OCI-LY3 (cell line): ENCODE data around the gene CCNQ.

Experiments used
- H2AFZ ChIP-seq: fragments of 200-600, 300-600 bp; shearing (Covaris generic); 2 replicates; pipeline ENCODE4 v1.6.0; 2014; ENCODE audit warnings: antibody characterized with exemption, low read depth, low read length
- H3K27ac ChIP-seq: fragments of 200-600, 300-600 bp; sonication (generic); 2 replicates; pipeline ENCODE4 v1.5.1; 2014; ENCODE audit warnings: mild to moderate bottlenecking, low read length, moderate library complexity, mixed read lengths
- H3K27me3 ChIP-seq: fragments of 200-600, 300-600 bp; sonication (generic); 2 replicates; pipeline ENCODE4 v1.6.1; 2014; ENCODE audit warnings: low read depth, low read length, mixed read lengths
- H3K36me3 ChIP-seq: fragments of 200-600, 300-600 bp; sonication (generic); replicated peaks from 2 replicates; pipeline ENCODE3; 2014; ENCODE audit warnings: low read depth, low read length, mixed read lengths
- H3K4me1 ChIP-seq: fragments of 300-600, 200-600 bp; sonication (generic); 2 replicates; pipeline ENCODE4 v1.6.1; 2014; ENCODE audit warnings: low read length, mixed read lengths
- H3K4me2 ChIP-seq: fragments of 200-600, 300-600 bp; sonication (generic); 2 replicates; pipeline ENCODE4 v1.6.1; 2014; ENCODE audit warnings: low read length, mixed read lengths
- H3K4me3 ChIP-seq: fragments of 300-600, 200-600 bp; sonication (generic); 2 replicates; pipeline ENCODE4 v1.5.1; 2014; ENCODE audit warnings: antibody characterized with exemption, mild to moderate bottlenecking, low read length, moderate library complexity
- H3K79me2 ChIP-seq: fragments of 300-600, 200-600 bp; shearing (Covaris generic); 2 replicates; pipeline ENCODE4 v1.6.1; 2014; ENCODE audit warnings: mild to moderate bottlenecking, low read length, mixed read lengths
- H3K9ac ChIP-seq: fragments of 300-600, 200-600 bp; shearing (Covaris generic); 2 replicates; pipeline ENCODE4 v1.6.0; 2014; ENCODE audit warnings: mild to moderate bottlenecking, low read length, moderate library complexity
- H3K9me3 ChIP-seq: fragments of 200-600, 300-600 bp; shearing (Covaris generic); 2 replicates; pipeline ENCODE4 v1.6.1; 2014; ENCODE audit warnings: low read length, mixed read lengths; ENCODE audit not compliant: insufficient read depth
- H4K20me1 ChIP-seq: fragments of 200-600, 300-600 bp; sonication (generic); 2 replicates; pipeline ENCODE4 v1.6.1; 2016; ENCODE audit warnings: low read length, mixed read lengths; ENCODE audit not compliant: insufficient read depth
- CTCF ChIP-seq: fragments of 200-600, 300-600 bp; sonication (generic); IDR thresholded peaks from 2 replicates; pipeline ENCODE4 v1.5.1; 2014; ENCODE audit warnings: antibody characterized with exemption, low read length, low read depth
- EZH2phosphoT487 ChIP-seq: fragments of 200-600 bp; shearing (Covaris generic); IDR thresholded peaks from 2 replicates; pipeline ENCODE4 v1.6.1; 2018; ENCODE audit warnings: antibody characterized with exemption, mixed run types, low read depth

The CCNQ gene

GRCh38 chrX:153623310-153624029, 24.5 kb upstream of the CCNQ start:
- Histone ChIP-seq H3K79me2 (no peaks in the 10 kb centered on the region), H3K36me3 (no peaks in the 10 kb centered on the region), H3K9ac (no peak overlapping the region), H3K27me3 (peaks cover 4% of the 10 kb centered on the region; the same call in 1 of the 2 replicates), H3K4me2 (no peak overlapping the region), H4K20me1 (no peaks in the 10 kb centered on the region), H3K9me3 (no peaks in the 10 kb centered on the region), H3K4me3 (no peak overlapping the region), H2AFZ (no peak overlapping the region), H3K27ac (no peak overlapping the region), H3K4me1 (no peaks in the 10 kb centered on the region)
- TF ChIP-seq CTCF (no peak), EZH2phosphoT487 (no peak)

GRCh38 chrX:153622661-153623309, 23.8 kb upstream of the CCNQ start:
- Histone ChIP-seq H2AFZ (no peak overlapping the region), H3K36me3 (no peaks in the 10 kb centered on the region), H3K4me3 (no peak overlapping the region), H3K9me3 (no peaks in the 10 kb centered on the region), H3K4me1 (no peaks in the 10 kb centered on the region), H3K27ac (no peak overlapping the region), H4K20me1 (no peaks in the 10 kb centered on the region), H3K27me3 (peaks cover 7% of the 10 kb centered on the region), H3K79me2 (no peaks in the 10 kb centered on the region), H3K4me2 (no peak overlapping the region), H3K9ac (no peak overlapping the region)
- TF ChIP-seq CTCF (no peak), EZH2phosphoT487 (no peak)

DNA sequence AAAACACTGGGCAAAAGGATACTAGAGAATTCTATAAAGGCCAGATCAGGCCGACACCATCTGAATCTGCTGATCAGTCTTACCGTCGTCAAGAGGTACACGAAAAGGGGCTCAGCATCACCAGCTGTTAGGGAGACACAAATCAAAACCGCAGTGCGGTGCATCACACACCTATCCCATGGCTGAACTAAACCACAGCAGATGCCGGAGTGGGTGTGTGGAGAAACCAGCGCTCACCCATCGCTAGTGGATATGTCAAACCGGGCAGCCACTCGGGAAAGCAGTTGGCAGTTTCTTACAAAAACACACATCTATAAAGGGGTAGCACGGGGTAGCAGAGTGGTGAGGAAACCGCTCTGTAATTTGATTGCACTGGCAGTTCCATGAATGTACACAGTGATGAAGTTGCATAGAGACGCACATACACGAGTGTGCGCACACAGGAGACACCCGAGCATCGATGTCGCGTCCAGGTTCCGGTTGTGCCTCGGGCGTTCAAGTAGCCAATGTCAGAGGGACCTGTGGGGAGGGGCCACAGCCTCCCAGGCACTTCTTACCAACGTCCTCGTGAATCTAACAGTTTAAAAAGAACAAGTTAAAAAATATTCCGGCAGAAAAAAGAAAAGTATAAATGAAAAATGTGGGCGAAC, 23.1 kb upstream of the CCNQ start:
- TF ChIP-seq CTCF (no peak), EZH2phosphoT487 (no peak)
- no peaks in the 10 kb centered on the region for H3K36me3 ChIP-seq
- no peaks in the 10 kb centered on the region for H3K79me2 ChIP-seq
- no peaks in the 10 kb centered on the region for H3K4me1 ChIP-seq
- H3K27ac ChIP-seq = no peak overlapping the region
- no peak overlapping the region for H3K4me2 ChIP-seq
- no peak overlapping the region for H3K9ac ChIP-seq
- H4K20me1 ChIP-seq = no peaks in the 10 kb centered on the region
- no peak overlapping the region for H2AFZ ChIP-seq
- H3K27me3 ChIP-seq = peaks cover 14% of the 10 kb centered on the region
- H3K9me3 ChIP-seq = no peaks in the 10 kb centered on the region
- H3K4me3 ChIP-seq = no peak overlapping the region

GRCh38 chrX:153620576-153620975, 21.6 kb upstream of the CCNQ start:
- Histone ChIP-seq H4K20me1 (no peaks in the 10 kb centered on the region), H3K79me2 (no peaks in the 10 kb centered on the region), H3K27ac (no peak overlapping the region), H3K4me2 (no peak overlapping the region), H3K4me1 (no peaks in the 10 kb centered on the region), H3K36me3 (no peaks in the 10 kb centered on the region), H3K4me3 (no peak overlapping the region), H3K9ac (no peak overlapping the region), H2AFZ (no peak overlapping the region), H3K27me3 (peaks cover 27% of the 10 kb centered on the region), H3K9me3 (no peaks in the 10 kb centered on the region)
- no peak for TF ChIP-seq CTCF
- no peak for TF ChIP-seq EZH2phosphoT487
